HG02885 (cell line): ENCODE results near the gene C5.
"Not testable (repeated sequence)": the region's sequence is repeated elsewhere in the genome, so short reads cannot be mapped to it uniquely, and the experiment has no call there.

Experiments
- ATAC-seq: cut with Tn5 transposase; IDR thresholded peaks from one replicate; pipeline ENCODE4 v1.9.1; 2021; ENCODE audit warnings: mild to moderate bottlenecking; ENCODE audit not compliant: unreplicated experiment, poor library complexity

Gene C5

GRCh38 chr9:121050128-121050988 lies at the start of gene C5:
TSS of gene C5 (minus strand) at chr9:121050275. CDS start at chr9:121050246, 29 bp downstream.
- no peak for ATAC-seq

- no peak for ATAC-seq
Observed at GRCh38 chr9:121098567-121099198, 48.6 kb upstream of the C5 start.

- ATAC-seq, result no peak
Observed at GRCh38 chr9:121095057-121095456, 45.0 kb upstream of the C5 start.

GRCh38 chr9:121090743-121091142 lies 40.7 kb upstream of the C5 start:
- not testable (repeated sequence) for ATAC-seq

- no peak for ATAC-seq
Observed at GRCh38 chr9:121088576-121088975, 38.5 kb upstream of the C5 start.

- no peak for ATAC-seq
Observed at GRCh38 chr9:121085661-121086060, 35.6 kb upstream of the C5 start.

- no peak for ATAC-seq
Observed at GRCh38 chr9:121082075-121082474, 32.0 kb upstream of the C5 start.

- ATAC-seq, result peak; percentile 5
Observed at GRCh38 chr9:121075251-121076036, 25.4 kb upstream of the C5 start.

- ATAC-seq, result peak; percentile 79
Observed at GRCh38 chr9:121074370-121075250, 24.5 kb upstream of the C5 start, which contains the start of gene CNTRL. TSS of gene CNTRL (plus strand) at chr9:121074955. CDS start at chr9:121088327, 13,372 bp downstream.

- ATAC-seq, result no peak
Observed at GRCh38 chr9:121073038-121073437, 23.0 kb upstream of the C5 start.

GRCh38 chr9:121071756-121072421 lies 21.8 kb upstream of the C5 start:
- ATAC-seq, result peak; percentile 39

GRCh38 chr9:121071370-121071755 lies 21.3 kb upstream of the C5 start:
- ATAC-seq, result no peak

- no peak for ATAC-seq
Observed at GRCh38 chr9:121069396-121069795, 19.3 kb upstream of the C5 start.

GRCh38 chr9:121067640-121068039 lies 17.6 kb upstream of the C5 start:
- ATAC-seq, result no peak

GRCh38 chr9:121066850-121067249 lies 16.8 kb upstream of the C5 start:
- ATAC-seq, result no peak

GRCh38 chr9:121059998-121060636 lies 10.0 kb upstream of the C5 start:
- no peak for ATAC-seq

GRCh38 chr9:121059513-121059912 lies 9.4 kb upstream of the C5 start:
- ATAC-seq, result no peak

- no peak for ATAC-seq
Observed at GRCh38 chr9:121057821-121058220, 7.7 kb upstream of the C5 start.

GRCh38 chr9:121055642-121056143 lies 5.6 kb upstream of the C5 start:
- ATAC-seq, result no peak
